GM12872 (cell line): Measurements from ENCODE around the gene CNNM4.
A peak's percentile ranks its signal among the peaks of the same experiment; 100 is the strongest.

ENCODE experiments used
- TF ChIP-seq, protein P1 (sequence below): IDR thresholded peaks from 3 replicates; pipeline ENCODE4 v1.5.1; 2011; ENCODE audit warnings: low read depth, mild to moderate bottlenecking, low read length, moderate library complexity; ENCODE audit not compliant: insufficient read depth

The CNNM4 gene

GRCh38 chr2:96798733-96799622 lies 38.3 kb downstream of the CNNM4 start:
- TF ChIP-seq, protein P1, sequence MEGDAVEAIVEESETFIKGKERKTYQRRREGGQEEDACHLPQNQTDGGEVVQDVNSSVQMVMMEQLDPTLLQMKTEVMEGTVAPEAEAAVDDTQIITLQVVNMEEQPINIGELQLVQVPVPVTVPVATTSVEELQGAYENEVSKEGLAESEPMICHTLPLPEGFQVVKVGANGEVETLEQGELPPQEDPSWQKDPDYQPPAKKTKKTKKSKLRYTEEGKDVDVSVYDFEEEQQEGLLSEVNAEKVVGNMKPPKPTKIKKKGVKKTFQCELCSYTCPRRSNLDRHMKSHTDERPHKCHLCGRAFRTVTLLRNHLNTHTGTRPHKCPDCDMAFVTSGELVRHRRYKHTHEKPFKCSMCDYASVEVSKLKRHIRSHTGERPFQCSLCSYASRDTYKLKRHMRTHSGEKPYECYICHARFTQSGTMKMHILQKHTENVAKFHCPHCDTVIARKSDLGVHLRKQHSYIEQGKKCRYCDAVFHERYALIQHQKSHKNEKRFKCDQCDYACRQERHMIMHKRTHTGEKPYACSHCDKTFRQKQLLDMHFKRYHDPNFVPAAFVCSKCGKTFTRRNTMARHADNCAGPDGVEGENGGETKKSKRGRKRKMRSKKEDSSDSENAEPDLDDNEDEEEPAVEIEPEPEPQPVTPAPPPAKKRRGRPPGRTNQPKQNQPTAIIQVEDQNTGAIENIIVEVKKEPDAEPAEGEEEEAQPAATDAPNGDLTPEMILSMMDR: no peak

DNA sequence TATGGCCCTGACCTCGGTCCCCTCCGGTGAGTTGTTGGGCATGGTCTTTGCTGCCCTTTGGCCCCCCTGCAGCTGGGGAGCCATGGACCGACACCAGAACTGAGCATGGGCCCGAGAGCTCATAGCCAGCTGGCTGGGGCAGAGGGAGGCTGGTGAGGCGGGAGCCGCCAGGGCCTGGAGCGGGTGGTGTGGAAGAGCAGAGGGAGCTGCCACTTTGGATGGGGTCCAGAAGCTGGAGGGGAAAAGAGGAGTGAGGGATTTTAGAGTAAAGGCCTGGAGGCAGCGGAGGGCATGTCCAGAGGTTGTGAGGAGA lies 38.9 kb downstream of the CNNM4 start:
- TF ChIP-seq, protein P1: no peak

- TF ChIP-seq, protein P1: no peak
These were observed 39.6 kb downstream of the CNNM4 start for GRCh38 chr2:96800061-96801004.

DNA sequence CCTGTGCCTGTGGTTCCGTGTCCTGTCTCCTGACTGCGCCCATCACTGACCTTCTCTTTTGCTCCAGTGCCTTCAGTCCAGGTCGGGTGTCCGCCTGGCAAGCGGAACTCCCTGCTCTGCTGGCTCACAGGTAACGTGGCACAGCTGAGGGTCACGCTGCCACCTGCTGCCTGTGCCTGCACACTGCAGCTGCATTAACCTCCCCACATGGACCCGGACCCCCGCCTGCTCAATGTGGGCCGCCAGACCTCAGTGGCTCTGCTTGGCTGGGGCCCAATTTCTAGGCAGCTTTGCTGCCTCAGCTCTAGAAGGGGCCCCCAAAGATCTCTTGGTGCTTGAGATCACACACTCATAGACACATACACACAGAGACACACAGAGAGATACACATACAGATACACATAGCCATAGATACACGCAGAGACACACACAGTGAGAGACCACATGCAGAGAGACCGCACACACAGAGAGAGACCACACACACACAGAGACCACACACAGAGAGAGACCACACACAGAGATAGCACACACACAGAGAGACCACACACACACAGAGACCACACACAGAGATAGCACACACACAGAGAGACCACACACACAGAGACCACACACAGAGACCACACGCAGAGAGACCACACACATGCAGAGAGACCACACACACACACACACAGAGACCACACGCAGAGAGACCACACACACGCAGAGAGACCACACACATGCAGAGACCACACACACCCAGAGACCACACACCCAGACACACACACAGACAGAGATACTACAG lies 40.5 kb downstream of the CNNM4 start:
- TF ChIP-seq, protein P1: peak; percentile 97

DNA sequence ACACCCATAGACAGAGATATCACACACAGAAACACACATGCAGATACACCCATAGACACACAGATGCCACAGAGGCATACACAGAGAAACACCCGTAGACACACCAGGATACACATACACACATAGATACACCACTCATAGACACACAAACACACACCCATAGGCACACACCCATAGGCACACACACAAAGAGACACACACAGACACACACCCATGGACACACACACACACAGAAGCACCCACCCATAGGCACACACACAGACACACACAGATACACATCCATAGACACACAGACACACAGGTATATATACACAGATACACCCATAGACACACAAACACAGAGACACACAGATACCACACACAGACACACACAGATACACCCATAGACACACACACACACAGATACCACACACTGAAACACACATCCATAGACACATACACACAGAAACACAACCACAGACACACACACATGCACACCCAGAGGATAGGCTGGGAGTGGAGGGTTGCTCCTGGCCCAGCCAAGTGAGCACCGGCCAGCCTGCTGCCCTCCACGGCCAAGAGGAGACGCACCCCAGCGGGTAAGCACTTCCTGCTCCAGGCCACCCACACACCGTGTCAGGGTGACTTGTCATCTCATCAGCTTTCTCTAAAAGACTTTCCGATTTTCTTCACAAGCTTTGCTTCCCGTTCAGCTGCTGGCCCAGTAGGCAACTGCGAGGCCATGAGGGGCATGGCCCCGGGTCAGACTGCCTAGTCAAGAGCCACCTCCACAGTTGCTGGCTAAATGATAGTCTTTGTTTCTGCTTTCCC lies 41.3 kb downstream of the CNNM4 start:
- TF ChIP-seq, protein P1: 0 out of 3 replicates have a peak, but pooled peaks have one; percentile 2

DNA sequence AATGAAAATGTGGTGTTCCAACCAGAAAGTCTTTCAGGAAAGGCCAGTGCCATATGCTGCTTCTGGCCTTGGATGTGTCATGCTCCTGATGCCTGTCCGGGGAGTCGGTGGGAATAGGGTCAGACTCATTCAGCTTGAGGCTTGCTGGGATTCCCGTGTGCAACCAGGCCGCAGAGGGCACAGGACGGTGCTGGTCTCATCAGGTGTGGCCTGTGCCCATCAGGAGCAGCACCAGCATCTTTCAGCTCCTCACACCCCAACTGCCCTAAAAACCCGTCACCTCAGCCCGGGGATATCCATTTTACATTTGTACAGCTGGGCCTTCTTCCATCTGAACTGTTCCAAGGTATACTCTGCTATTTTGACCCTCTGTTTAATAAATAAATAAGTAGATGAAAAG lies 42.0 kb downstream of the CNNM4 start:
- TF ChIP-seq, protein P1: no peak
